Measurements from ENCODE around the gene SLC46A3. TPM values are rescaled to one million over a fixed set of nuclear protein-coding genes. Genes with fewer than 3 reads are reported as not detected.
A peak's percentile ranks its signal among the peaks of the same experiment; 100 is the strongest.
"Not testable (repeated sequence)": the region's sequence is repeated elsewhere in the genome, so short reads cannot be mapped to it uniquely, and the experiment has no call there.

Gene SLC46A3
- polyA plus RNA-seq, 2 of the 4 experiments (the other 2 are of a cell fraction): 2.1 to 6.8 TPM

DNA sequence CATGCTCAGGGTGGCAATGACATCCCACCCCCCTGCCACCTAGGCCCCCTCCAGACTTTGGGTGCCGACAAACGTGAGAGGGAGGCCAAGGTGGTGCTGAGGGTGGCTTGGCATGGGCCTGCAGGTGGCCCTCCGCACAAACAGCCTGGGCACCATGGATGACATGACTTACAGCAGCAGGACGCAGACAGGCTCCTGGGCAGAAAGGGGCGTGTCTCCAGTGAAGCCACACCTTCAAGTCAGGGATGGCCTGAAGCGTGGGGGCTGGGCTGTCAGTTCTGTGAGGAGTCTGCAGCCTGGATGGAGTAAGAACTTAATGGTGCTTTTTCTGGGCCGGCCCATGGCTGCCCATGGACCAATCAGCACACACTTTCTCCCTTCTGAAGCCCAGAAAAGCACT lies 34.5 kb downstream of the SLC46A3 start:
- ChIA-PET CTCF (no interaction called here), POLR2A (no interaction called here)
- no peak overlapping the region for H3K4me3 ChIP-seq
- no CpG with 5 or more reads among the region's 7 CpGs for WGBS (ENCODE audit: missing lambda C conversion rate)
- FAIRE-seq: no peak
- no peak overlapping the region for H3K4me2 ChIP-seq
- no peak for TF ChIP-seq EP300 (IDR thresholded peaks at IDR 0.05)
- TF ChIP-seq, protein P1, sequence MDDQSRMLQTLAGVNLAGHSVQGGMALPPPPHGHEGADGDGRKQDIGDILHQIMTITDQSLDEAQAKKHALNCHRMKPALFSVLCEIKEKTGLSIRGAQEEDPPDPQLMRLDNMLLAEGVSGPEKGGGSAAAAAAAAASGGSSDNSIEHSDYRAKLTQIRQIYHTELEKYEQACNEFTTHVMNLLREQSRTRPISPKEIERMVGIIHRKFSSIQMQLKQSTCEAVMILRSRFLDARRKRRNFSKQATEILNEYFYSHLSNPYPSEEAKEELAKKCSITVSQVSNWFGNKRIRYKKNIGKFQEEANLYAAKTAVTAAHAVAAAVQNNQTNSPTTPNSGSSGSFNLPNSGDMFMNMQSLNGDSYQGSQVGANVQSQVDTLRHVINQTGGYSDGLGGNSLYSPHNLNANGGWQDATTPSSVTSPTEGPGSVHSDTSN (IDR thresholded peaks at IDR 0.05): no peak
- no peak for TF ChIP-seq FOSL2 (IDR thresholded peaks at IDR 0.05)
- TF ChIP-seq FOSL2 (CRISPR knock-in tag; IDR thresholded peaks at IDR 0.05): no peak
- TF ChIP-seq RARB (CRISPR knock-in tag; IDR thresholded peaks at IDR 0.05): no peak
- TF ChIP-seq, protein P2, sequence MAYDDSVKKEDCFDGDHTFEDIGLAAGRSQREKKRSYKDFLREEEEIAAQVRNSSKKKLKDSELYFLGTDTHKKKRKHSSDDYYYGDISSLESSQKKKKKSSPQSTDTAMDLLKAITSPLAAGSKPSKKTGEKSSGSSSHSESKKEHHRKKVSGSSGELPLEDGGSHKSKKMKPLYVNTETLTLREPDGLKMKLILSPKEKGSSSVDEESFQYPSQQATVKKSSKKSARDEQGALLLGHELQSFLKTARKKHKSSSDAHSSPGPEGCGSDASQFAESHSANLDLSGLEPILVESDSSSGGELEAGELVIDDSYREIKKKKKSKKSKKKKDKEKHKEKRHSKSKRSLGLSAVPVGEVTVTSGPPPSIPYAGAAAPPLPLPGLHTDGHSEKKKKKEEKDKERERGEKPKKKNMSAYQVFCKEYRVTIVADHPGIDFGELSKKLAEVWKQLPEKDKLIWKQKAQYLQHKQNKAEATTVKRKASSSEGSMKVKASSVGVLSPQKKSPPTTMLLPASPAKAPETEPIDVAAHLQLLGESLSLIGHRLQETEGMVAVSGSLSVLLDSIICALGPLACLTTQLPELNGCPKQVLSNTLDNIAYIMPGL (CRISPR knock-in tag; IDR thresholded peaks at IDR 0.05; ENCODE audit: borderline replicate concordance): no peak
- TF ChIP-seq POLR2A (IDR thresholded peaks at IDR 0.05; ENCODE audit: low read length): no peak
- TF ChIP-seq, protein P3, sequence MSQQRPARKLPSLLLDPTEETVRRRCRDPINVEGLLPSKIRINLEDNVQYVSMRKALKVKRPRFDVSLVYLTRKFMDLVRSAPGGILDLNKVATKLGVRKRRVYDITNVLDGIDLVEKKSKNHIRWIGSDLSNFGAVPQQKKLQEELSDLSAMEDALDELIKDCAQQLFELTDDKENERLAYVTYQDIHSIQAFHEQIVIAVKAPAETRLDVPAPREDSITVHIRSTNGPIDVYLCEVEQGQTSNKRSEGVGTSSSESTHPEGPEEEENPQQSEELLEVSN (IDR thresholded peaks at IDR 0.05; ENCODE audit: borderline replicate concordance, low read depth): no peak
- peak; percentile 30 to 33; a peak in 3 of 6 replicates for ATAC-seq
- H3K4me1 ChIP-seq: no peaks in the 10 kb centered on the region
- no peaks in the 10 kb centered on the region for H3K9me3 ChIP-seq
- no peak overlapping the region for H3K27ac ChIP-seq
- peak in 1 of 2 experiments; percentile 11 for DNase-seq (ENCODE audit: low read depth in 1 of 2, low spot score in 1 of 2)

DNA sequence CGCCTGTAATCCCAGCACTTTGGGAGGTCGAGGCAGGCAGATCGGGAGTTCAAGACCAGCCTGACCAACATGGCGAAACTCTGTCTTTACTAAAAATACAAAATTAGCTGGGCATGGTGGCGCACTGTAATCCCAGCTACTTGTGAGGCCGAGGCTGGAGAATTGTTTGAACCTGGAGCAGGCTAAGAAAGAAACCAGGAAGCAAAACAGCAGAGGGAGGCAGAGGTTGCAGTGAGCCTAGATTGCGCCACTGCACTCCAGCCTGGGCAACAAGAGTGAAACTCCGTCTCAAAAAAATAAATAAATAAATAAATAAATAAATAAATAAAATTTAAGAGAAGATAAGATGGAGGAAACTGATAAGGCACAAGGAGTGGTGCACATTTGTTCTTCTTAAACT lies 35.6 kb downstream of the SLC46A3 start:
- DNase-seq (ENCODE audit: low read depth in 1 of 2, low spot score in 1 of 2); H3K27ac ChIP-seq; FAIRE-seq; H3K4me2 ChIP-seq; ATAC-seq; CTCF ChIA-PET; H3K9me3 ChIP-seq; H3K4me3 ChIP-seq; H3K4me1 ChIP-seq; POLR2A ChIA-PET: not testable (repeated sequence)
- WGBS (ENCODE audit: missing lambda C conversion rate): 72% methylated on average over 8 of the region's 8 CpGs

DNA sequence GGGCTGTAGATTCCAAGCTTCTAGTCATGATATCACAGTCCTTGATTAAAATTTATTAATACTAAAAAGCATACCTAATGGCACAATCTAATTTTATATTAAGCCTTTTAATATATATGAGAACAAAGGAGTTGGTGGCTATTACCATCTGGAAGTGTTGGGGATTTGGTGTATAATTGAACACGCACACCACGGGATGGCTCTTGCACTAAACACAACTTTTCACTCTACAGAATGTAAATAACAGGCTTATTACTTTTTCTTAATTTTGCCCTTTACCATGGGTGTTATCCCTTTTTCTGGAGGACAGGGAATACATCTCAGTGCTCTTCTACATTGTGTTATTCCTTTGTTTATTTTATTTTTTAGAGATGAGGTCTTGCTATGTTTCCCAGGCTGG lies 38.2 kb downstream of the SLC46A3 start:
- ATAC-seq (no peak), DNase-seq (ENCODE audit: low read depth in 1 of 2, low spot score in 1 of 2) (no peak), FAIRE-seq (no peak)
- Histone ChIP-seq H3K4me1 (no peaks in the 10 kb centered on the region), H3K4me2 (no peak overlapping the region), H3K4me3 (no peak overlapping the region), H3K9me3 (no peaks in the 10 kb centered on the region), H3K27ac (no peak overlapping the region)
- 100% methylated on average over 2 of the region's 2 CpGs for WGBS (ENCODE audit: missing lambda C conversion rate)
- CTCF ChIA-PET: interaction anchor here (0.8 to 1.6 kb wide), 9 partner anchors 9 to 139 kb away, joined by 3 to 7 read pairs (median 3); partner anchors contain the start of gene MTUS2
- POLR2A ChIA-PET: no interaction called here
- TF ChIP-seq FOSB (CRISPR knock-in tag; IDR thresholded peaks at IDR 0.05): no peak
- TF ChIP-seq, protein P4, sequence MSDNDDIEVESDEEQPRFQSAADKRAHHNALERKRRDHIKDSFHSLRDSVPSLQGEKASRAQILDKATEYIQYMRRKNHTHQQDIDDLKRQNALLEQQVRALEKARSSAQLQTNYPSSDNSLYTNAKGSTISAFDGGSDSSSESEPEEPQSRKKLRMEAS (IDR thresholded peaks at IDR 0.05): no peak

DNA sequence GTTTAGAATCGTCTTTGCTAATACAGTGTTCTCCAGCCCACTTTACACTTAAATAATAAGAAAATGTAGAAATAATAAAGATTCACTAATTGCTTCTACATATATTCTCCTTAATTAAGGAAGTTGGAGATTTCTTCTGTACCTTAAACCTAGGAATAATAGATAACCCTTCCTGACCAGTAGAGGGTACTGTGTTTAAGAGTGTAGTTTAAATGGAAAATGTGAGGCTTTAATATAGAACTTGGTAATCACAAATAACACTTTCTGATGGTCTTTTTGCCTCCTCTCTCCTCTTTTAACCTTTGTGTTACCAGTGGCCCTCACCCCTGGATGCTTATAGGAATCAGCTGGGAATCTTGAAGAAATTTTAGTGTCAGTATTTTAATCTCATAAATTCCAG lies 39.1 kb downstream of the SLC46A3 start:
- no peak overlapping the region for H3K4me3 ChIP-seq
- H3K9me3 ChIP-seq: no peaks in the 10 kb centered on the region
- peak; percentile 36 to 40 for TF ChIP-seq RAD21 (conservative IDR thresholded peaks at IDR 0.05 in 1 of 2, IDR thresholded peaks at IDR 0.05 in 1 of 2)
- TF ChIP-seq, protein P5, sequence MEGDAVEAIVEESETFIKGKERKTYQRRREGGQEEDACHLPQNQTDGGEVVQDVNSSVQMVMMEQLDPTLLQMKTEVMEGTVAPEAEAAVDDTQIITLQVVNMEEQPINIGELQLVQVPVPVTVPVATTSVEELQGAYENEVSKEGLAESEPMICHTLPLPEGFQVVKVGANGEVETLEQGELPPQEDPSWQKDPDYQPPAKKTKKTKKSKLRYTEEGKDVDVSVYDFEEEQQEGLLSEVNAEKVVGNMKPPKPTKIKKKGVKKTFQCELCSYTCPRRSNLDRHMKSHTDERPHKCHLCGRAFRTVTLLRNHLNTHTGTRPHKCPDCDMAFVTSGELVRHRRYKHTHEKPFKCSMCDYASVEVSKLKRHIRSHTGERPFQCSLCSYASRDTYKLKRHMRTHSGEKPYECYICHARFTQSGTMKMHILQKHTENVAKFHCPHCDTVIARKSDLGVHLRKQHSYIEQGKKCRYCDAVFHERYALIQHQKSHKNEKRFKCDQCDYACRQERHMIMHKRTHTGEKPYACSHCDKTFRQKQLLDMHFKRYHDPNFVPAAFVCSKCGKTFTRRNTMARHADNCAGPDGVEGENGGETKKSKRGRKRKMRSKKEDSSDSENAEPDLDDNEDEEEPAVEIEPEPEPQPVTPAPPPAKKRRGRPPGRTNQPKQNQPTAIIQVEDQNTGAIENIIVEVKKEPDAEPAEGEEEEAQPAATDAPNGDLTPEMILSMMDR (IDR thresholded peaks at IDR 0.05): peak; percentile 45
- 0 out of 3 replicates have a peak, but pooled peaks have one; percentile 21 for TF ChIP-seq SMC3 (IDR thresholded peaks at IDR 0.05)
- TF ChIP-seq, protein P6, sequence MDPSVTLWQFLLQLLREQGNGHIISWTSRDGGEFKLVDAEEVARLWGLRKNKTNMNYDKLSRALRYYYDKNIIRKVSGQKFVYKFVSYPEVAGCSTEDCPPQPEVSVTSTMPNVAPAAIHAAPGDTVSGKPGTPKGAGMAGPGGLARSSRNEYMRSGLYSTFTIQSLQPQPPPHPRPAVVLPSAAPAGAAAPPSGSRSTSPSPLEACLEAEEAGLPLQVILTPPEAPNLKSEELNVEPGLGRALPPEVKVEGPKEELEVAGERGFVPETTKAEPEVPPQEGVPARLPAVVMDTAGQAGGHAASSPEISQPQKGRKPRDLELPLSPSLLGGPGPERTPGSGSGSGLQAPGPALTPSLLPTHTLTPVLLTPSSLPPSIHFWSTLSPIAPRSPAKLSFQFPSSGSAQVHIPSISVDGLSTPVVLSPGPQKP (IDR thresholded peaks at IDR 0.05; ENCODE audit: low read depth, low read length): no peak
- no peak for DNase-seq (ENCODE audit: low read depth in 1 of 2, low spot score in 1 of 2)
- CTCF ChIA-PET: interaction anchor here (0.8 to 2.3 kb wide), 8 partner anchors 13 to 140 kb away, joined by 3 to 7 read pairs (median 3); partner anchors contain the start of gene MTUS2
- POLR2A ChIA-PET: no interaction called here
- no peaks in the 10 kb centered on the region for H3K4me1 ChIP-seq
- 19% methylated on average over 1 of the region's 1 CpG for WGBS (ENCODE audit: missing lambda C conversion rate)
- ATAC-seq: peak; percentile 73 to 79; a peak in 5 of 6 replicates
- H3K4me2 ChIP-seq: no peak overlapping the region
- no peak overlapping the region for H3K27ac ChIP-seq
- no peak for FAIRE-seq
